HCT116 (cell line): ENCODE results near the gene BBC3. TPM values are rescaled to one million over a fixed set of nuclear protein-coding genes. Genes with fewer than 3 reads are reported as not detected.

Source experiments
- ATAC-seq: fragments of 200-7000 bp; cut with Tn5 transposase; 2 replicates; pipeline ENCODE4 v1.9.1; 2020; ENCODE audit warnings: mild to moderate bottlenecking, moderate library complexity
- BruUV-seq: library from RNA; stranded (reverse); fragments of 400-500 nt; replicated peaks from 2 replicates; lab custom pipeline; 2021; lab: Mats Ljungman, UMichigan
- CTCF ChIA-PET: fragments of 300-600 bp; sonication (Branson Sonifier 250); formaldehyde crosslinking; loops from one replicate; lab custom pipeline; 2021; ENCODE audit warnings: antibody characterized with exemption; lab: Charles Lee
- POLR2A ChIA-PET: fragments of 300-600, 350-600 bp; sonication (Branson Sonifier 250); formaldehyde crosslinking; loops from one replicate; lab custom pipeline; 2021; ENCODE audit warnings: antibody characterized with exemption; lab: Charles Lee
- RAD21 ChIA-PET, 2 experiments: fragments of 300-600 bp; sonication (Branson Sonifier 250); formaldehyde crosslinking; loops; one replicate each; lab custom pipeline; 2023; ENCODE audit warnings: low total read pairs in 2 of 2; ENCODE audit not compliant: uncharacterized antibody in 2 of 2, unreplicated experiment in 2 of 2, low non-redundant PET in 1 of 2; lab: Charles Lee
- DNase-seq: peaks from one replicate; pipeline ENCODE4 v3.0.0-alpha.2; 2010; ENCODE audit warnings: low read depth, low spot score
- H2AFZ ChIP-seq: fragments of 200-600 bp; shearing (Covaris generic), sonication (generic); 2 replicates; pipeline ENCODE4 v1.6.1; 2017; ENCODE audit warnings: low read depth, mixed run types, mixed read lengths, antibody characterized with exemption, low read length; ENCODE audit not compliant: poor library complexity, severe bottlenecking
- H3K27ac ChIP-seq: 2 replicates; pipeline ENCODE4 v1.5.1; 2012; ENCODE audit warnings: low read depth, low read length
- H3K27me3 ChIP-seq: fragments of 200-600 bp; sonication (generic); 2 replicates; pipeline ENCODE4 v1.6.1; 2016; ENCODE audit warnings: mixed run types, low read length, mixed read lengths; ENCODE audit not compliant: insufficient read depth
- H3K36me3 ChIP-seq, 2 experiments: fragments of 200-500 bp in 1 of 2; fragments of 200-600 bp in 1 of 2; sonication (Bioruptor generic) in 1 of 2; sonication (generic) in 1 of 2; 2 replicates each; pipeline versions ENCODE4 v1.5.1 to v1.6.1; 2014 to 2016; ENCODE audit warnings: low read length in 2 of 2, inconsistent platforms in 1 of 2, mixed read lengths in 1 of 2, mixed run types in 1 of 2; ENCODE audit not compliant: insufficient read depth in 2 of 2, control insufficient read depth in 1 of 2
- H3K4me1 ChIP-seq, 2 experiments: fragments of 200-600 bp in 1 of 2; sonication (generic) in 1 of 2; 2 replicates each; pipeline versions ENCODE4 v1.5.1 to v1.6.1; 2012 to 2017; ENCODE audit warnings: low read length in 2 of 2, inconsistent platforms in 1 of 2, mild to moderate bottlenecking in 1 of 2, mixed read lengths in 1 of 2, mixed run types in 1 of 2, moderate library complexity in 1 of 2; ENCODE audit not compliant: insufficient read depth in 2 of 2, control insufficient read depth in 1 of 2
- H3K4me2 ChIP-seq: fragments of 200-600 bp; sonication (generic); 2 replicates; pipeline ENCODE4 v1.6.1; 2017; ENCODE audit warnings: mixed run types, low read length, mixed read lengths
- H3K4me3 ChIP-seq, 2 experiments: fragments of 200-600 bp in 1 of 2; sonication (generic) in 1 of 2; replicated peaks in 1 of 2; 2 replicates each; pipeline ENCODE4 v1.5.1; 2011 to 2016; ENCODE audit warnings: low read length in 2 of 2, control low read depth in 1 of 2, low read depth in 1 of 2, mild to moderate bottlenecking in 1 of 2, mixed read lengths in 1 of 2, mixed run types in 1 of 2
- H3K79me2 ChIP-seq: fragments of 200-600 bp; sonication (generic); 2 replicates; pipeline ENCODE4 v1.6.1; 2017; ENCODE audit warnings: mild to moderate bottlenecking, mixed run types, low read length, moderate library complexity, mixed read lengths; ENCODE audit not compliant: insufficient read depth
- H3K9ac ChIP-seq: fragments of 200-600 bp; sonication (generic); 2 replicates; pipeline ENCODE4 v1.6.1; 2016; ENCODE audit warnings: low read length, mixed read lengths
- H3K9me2 ChIP-seq: fragments of 200-600 bp; sonication (generic), shearing (Covaris generic); 2 replicates; pipeline ENCODE4 v1.6.1; 2017; ENCODE audit warnings: mixed run types, mild to moderate bottlenecking, moderate library complexity; ENCODE audit not compliant: insufficient read depth
- H3K9me3 ChIP-seq, 2 experiments: fragments of 200-500 bp in 1 of 2; fragments of 200-600 bp in 1 of 2; sonication (Bioruptor generic) in 1 of 2; sonication (generic) in 1 of 2; 2 replicates each; pipeline ENCODE4 v1.6.1; 2014 to 2017; ENCODE audit warnings: low read length in 2 of 2, mixed read lengths in 2 of 2, inconsistent platforms in 1 of 2, low read depth in 1 of 2, mild to moderate bottlenecking in 1 of 2, mixed run types in 1 of 2, moderate library complexity in 1 of 2; ENCODE audit not compliant: control insufficient read depth in 1 of 2, insufficient read depth in 1 of 2
- H4K20me1 ChIP-seq: fragments of 200-600 bp; sonication (generic), shearing (Covaris generic); 2 replicates; pipeline ENCODE4 v1.6.1; 2017; ENCODE audit warnings: mixed run types, mild to moderate bottlenecking, moderate library complexity; ENCODE audit not compliant: insufficient read depth
- CEBPB ChIP-seq: IDR thresholded peaks from 2 replicates; pipeline ENCODE4 v1.6.1; 2012; ENCODE audit warnings: low read depth
- CTCF ChIP-seq, 3 experiments: fragments of 200-600 bp in 1 of 3; sonication (generic) in 1 of 3; IDR thresholded peaks in 2 of 3; conservative IDR thresholded peaks in 1 of 3; 2 replicates each; pipeline ENCODE4 v1.5.1; 2012 to 2017; ENCODE audit warnings: low read depth in 2 of 3, low read length in 2 of 3, antibody characterized with exemption in 1 of 3, borderline replicate concordance in 1 of 3, control low read depth in 1 of 3, mild to moderate bottlenecking in 1 of 3, mixed read lengths in 1 of 3, mixed run types in 1 of 3, moderate library complexity in 1 of 3; ENCODE audit not compliant: insufficient read depth in 1 of 3
- EZH2 ChIP-seq: fragments of 200-600 bp; sonication (generic); IDR thresholded peaks from 2 replicates; pipeline ENCODE4 v1.6.1; 2017; ENCODE audit warnings: antibody characterized with exemption, mixed run types
- EZH2phosphoT487 ChIP-seq: fragments of 200-600 bp; IDR thresholded peaks from 2 replicates; pipeline ENCODE4 v1.6.1; 2018; ENCODE audit warnings: antibody characterized with exemption, borderline replicate concordance
- FOSL1 ChIP-seq: IDR thresholded peaks from 2 replicates; pipeline ENCODE4 v1.6.1; 2012; ENCODE audit warnings: low read depth
- JUND ChIP-seq: IDR thresholded peaks from 2 replicates; pipeline ENCODE4 v1.6.1; 2012
- MAX ChIP-seq: IDR thresholded peaks from 2 replicates; pipeline ENCODE4 v1.6.1; 2012
- POLR2A ChIP-seq: IDR thresholded peaks from 2 replicates; pipeline ENCODE4 v1.7.0; 2011; ENCODE audit warnings: borderline replicate concordance; ENCODE audit not compliant: insufficient read depth, insufficient read length; ENCODE audit errors: extremely low read depth
- POLR2AphosphoS5 ChIP-seq: IDR thresholded peaks from 2 replicates; pipeline ENCODE4 v1.6.1; 2011; ENCODE audit warnings: mild to moderate bottlenecking, low read depth, low read length, moderate library complexity
- SIN3A ChIP-seq: IDR thresholded peaks from 2 replicates; pipeline ENCODE4 v1.6.1; 2012; ENCODE audit warnings: low read depth
- SP1 ChIP-seq: IDR thresholded peaks from 2 replicates; pipeline ENCODE4 v1.6.1; 2012; ENCODE audit warnings: low read depth
- TCF7L2 ChIP-seq: IDR thresholded peaks from 2 replicates; pipeline ENCODE4 v1.7.0; 2011; ENCODE audit warnings: borderline replicate concordance, inconsistent platforms; ENCODE audit not compliant: insufficient read depth, insufficient read length; ENCODE audit errors: extremely low read depth
- YY1 ChIP-seq: IDR thresholded peaks from 2 replicates; pipeline ENCODE4 v1.6.1; 2011; ENCODE audit warnings: low read length, low read depth, moderate library complexity, mild to moderate bottlenecking; ENCODE audit not compliant: insufficient replicate concordance; ENCODE audit errors: extremely low read depth
- intact Hi-C: fragments of 100-400 bp; cut with micrococcal nuclease; formaldehyde crosslinking; loops from 2 replicates; pipeline ENCODE4 v1.10.0; 2022
- total RNA-seq: library from RNA; stranded (reverse); gene quantifications from one replicate; pipeline ENCODE4 v1.2.1, GENCODE V29; 2021; ENCODE audit not compliant: unreplicated experiment

The BBC3 gene
- total RNA-seq, 1 experiment from 2014 or later: 45.0 TPM

GRCh38 chr19:47255879-47256692 is 25.1 kb upstream of the BBC3 start, which contains the start of gene CCDC9 (continued):
- no peak for TF ChIP-seq YY1
- no peak for TF ChIP-seq EZH2phosphoT487
- no peak for TF ChIP-seq CTCF (IDR thresholded peaks at IDR 0.05 in 2 of 3, conservative IDR thresholded peaks at IDR 0.05 in 1 of 3; ENCODE audit: borderline replicate concordance in 1 of 3, insufficient read depth in 1 of 3, low read depth in 2 of 3, low read length in 2 of 3)
- TF ChIP-seq POLR2A: peak; percentile 52
- TF ChIP-seq CEBPB: peak; percentile 69
- no peak for TF ChIP-seq EZH2
- no peak for TF ChIP-seq SIN3A
- TF ChIP-seq FOSL1: no peak
- peak; percentile 94 for TF ChIP-seq MAX
- peak; percentile 71 for TF ChIP-seq POLR2AphosphoS5
- TF ChIP-seq SP1: peak; percentile 66
- no peak for TF ChIP-seq JUND

- peaks cover 17% of the 10 kb centered on the region for H3K79me2 ChIP-seq
- 0 out of 2 replicates have a peak overlapping the region, but pooled peaks have one; percentile 30 for H3K9ac ChIP-seq
- BruUV-seq: no TSS peak
- ChIA-PET CTCF (interaction anchor here (3.0 kb wide), 1 partner anchor 9 kb away, joined by 21 read pairs; no protein-coding TSS in a partner anchor), RAD21 (no interaction called here), POLR2A (interaction anchor here (1.1 to 1.6 kb wide), 4 partner anchors 9 to 141 kb away, joined by 4 to 8 read pairs (median 5); partner anchors contain the start of gene ZC3H4)
- peak overlapping the region; percentile 63 for H3K27ac ChIP-seq
- H3K4me3 ChIP-seq: peak overlapping the region in 1 of 2 experiments; percentile 31; a peak in 2 of 4 replicates
- peaks cover 31 to 45% of the 10 kb centered on the region in 2 experiments for H3K4me1 ChIP-seq
- H3K9me2 ChIP-seq: no peaks in the 10 kb centered on the region
- peak overlapping the region; percentile 65 for H3K4me2 ChIP-seq
- intact Hi-C loops: no loop called here
- H3K27me3 ChIP-seq: no peaks in the 10 kb centered on the region
- H3K36me3 ChIP-seq: peaks cover 0 to 8% of the 10 kb centered on the region in 2 experiments; a peak in 2 of 4 replicates
- H4K20me1 ChIP-seq: no peaks in the 10 kb centered on the region
- H2AFZ ChIP-seq: no peak overlapping the region
- TF ChIP-seq SIN3A (no peak), MAX (no peak), TCF7L2 (no peak), SP1 (no peak)
- ATAC-seq: no peak
- H3K9me3 ChIP-seq: no peaks in the 10 kb centered on the region
- DNase-seq: no peak
Measured at GRCh38 chr19:47253970-47254369, 23.0 kb upstream of the BBC3 start.
